HG03175 (cell line): Measurements from ENCODE around the gene TLR8.
"Not testable (repeated sequence)": the region's sequence is repeated elsewhere in the genome, so short reads cannot be mapped to it uniquely, and the experiment has no call there.

Source experiments
- ATAC-seq: cut with Tn5 transposase; IDR thresholded peaks from one replicate; pipeline ENCODE4 v1.9.1; 2021; ENCODE audit warnings: mild to moderate bottlenecking, moderate library complexity; ENCODE audit not compliant: unreplicated experiment

Gene TLR8

GRCh38 chrX:12963210-12963850, 56.9 kb downstream of the TLR8 start:
- not testable (repeated sequence) for ATAC-seq

DNA sequence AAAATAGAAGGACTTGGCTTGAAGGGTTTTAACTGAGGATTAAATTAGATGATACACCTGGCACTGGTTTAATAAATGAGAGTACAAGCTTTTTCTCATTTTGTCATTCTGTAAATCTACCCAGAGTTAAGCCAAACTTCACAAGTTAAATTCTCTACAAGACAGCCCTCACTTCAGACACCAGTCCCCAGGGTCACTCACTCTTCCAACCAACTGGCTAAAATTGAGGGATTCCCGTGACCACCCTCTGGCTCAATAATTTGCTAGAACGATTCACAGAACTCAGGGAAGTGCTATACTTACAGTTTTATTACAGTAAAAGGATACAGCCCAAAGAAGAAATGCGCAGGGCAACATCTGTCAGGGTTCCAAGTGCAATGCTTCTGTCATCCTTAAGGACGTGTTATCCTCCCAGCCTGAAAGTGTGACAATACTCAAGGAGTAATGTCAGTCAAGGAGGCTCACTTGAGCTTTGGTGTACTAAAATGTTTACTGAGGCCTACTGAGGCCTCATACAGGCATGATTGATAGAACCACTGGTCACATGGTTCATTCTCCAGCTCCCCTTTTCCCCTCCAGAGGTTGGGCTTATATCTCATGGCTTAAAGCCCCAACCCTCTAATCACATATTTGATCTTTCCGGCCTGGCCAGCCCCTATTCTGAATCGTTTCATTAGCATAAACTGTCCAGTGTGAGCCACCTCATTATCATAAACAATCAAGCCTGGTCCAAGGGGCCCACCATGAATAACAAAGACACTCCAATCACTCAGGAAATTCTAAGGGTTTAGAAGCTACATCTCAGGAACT, 58.9 kb downstream of the TLR8 start:
- no peak for ATAC-seq

DNA sequence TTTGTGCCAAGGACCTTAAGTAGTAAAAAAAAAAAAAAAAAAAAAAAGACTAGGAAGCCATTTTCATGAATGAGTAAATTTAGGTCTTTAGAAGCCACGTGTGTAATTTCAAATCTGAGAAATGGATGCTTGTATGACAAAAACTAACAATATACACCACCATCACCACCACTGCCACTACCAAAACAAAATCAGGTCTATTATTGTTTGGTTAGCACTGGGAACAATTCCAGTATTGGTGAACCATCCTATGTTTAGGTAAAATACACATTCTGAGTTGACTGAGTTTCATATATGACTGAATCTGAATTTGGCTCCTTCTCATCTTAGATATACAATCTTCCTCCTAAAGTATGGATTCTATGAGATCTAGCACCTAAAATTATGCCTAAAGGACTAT, 59.7 kb downstream of the TLR8 start:
- ATAC-seq, result no peak

GRCh38 chrX:12967711-12968465, 61.5 kb downstream of the TLR8 start:
- no peak for ATAC-seq

- no peak for ATAC-seq
Observed at GRCh38 chrX:12970691-12971202, 64.3 kb downstream of the TLR8 start.

GRCh38 chrX:12971282-12972003, 65.0 kb downstream of the TLR8 start:
- no peak for ATAC-seq

DNA sequence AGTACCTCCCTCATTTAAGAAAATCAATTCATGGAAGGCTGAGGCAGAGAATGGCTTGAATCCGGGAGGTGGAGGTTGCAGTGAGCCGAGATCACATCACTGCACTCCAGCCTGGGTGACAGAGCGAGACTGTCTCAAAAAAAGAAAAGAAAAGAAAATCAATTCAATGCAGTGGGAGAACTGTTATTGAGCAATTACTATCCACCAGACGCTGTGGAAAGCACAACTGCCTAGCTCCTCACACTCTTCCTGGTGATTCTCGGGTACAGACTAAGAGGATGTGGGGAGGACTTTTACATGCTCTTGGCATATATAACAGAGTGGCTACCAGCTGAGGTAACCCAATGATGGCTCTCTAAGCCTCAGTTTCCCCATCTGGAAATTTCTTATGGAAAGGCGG, 65.8 kb downstream of the TLR8 start:
- ATAC-seq, result no peak
